ENCODE results near the gene ATP8B4. TPM values are rescaled to one million over a fixed set of nuclear protein-coding genes. Genes with fewer than 3 reads are reported as not detected.

Gene ATP8B4
- total RNA-seq, 1 donor from 2014 or later: 0.98 TPM

GRCh38 chr15:49857496-49858475 is 261.2 kb downstream of the ATP8B4 start:
- Mint-ChIP-seq H3K4me1 (ENCODE audit: low read depth) (no peaks in the 10 kb centered on the region), H3K27ac (no peak overlapping the region), H3K9me3 (ENCODE audit: low read depth) (no peaks in the 10 kb centered on the region), H3K4me3 (ENCODE audit: low read depth) (no peak overlapping the region), H3K27me3 (no peaks in the 10 kb centered on the region), H3K36me3 (ENCODE audit: insufficient read depth) (no peaks in the 10 kb centered on the region)
- no peak for DNase-seq (ENCODE audit: low spot score, unreplicated experiment)
- TF ChIP-seq CTCF (IDR thresholded peaks at IDR 0.05; ENCODE audit: unreplicated experiment): no peak

- DNase-seq (ENCODE audit: low spot score, unreplicated experiment): no peak
- TF ChIP-seq CTCF (IDR thresholded peaks at IDR 0.05; ENCODE audit: unreplicated experiment): no peak
- Mint-ChIP-seq H3K36me3 (ENCODE audit: insufficient read depth) (no peaks in the 10 kb centered on the region), H3K4me1 (ENCODE audit: low read depth) (no peaks in the 10 kb centered on the region), H3K9me3 (ENCODE audit: low read depth) (no peaks in the 10 kb centered on the region), H3K27me3 (no peaks in the 10 kb centered on the region), H3K4me3 (ENCODE audit: low read depth) (no peak overlapping the region), H3K27ac (no peak overlapping the region)
Observed at GRCh38 chr15:49855917-49856637, 263.0 kb downstream of the ATP8B4 start.

- Mint-ChIP-seq H3K36me3 (ENCODE audit: insufficient read depth) (no peaks in the 10 kb centered on the region), H3K4me3 (ENCODE audit: low read depth) (no peak overlapping the region), H3K27me3 (peaks cover 3% of the 10 kb centered on the region), H3K4me1 (ENCODE audit: low read depth) (no peaks in the 10 kb centered on the region), H3K9me3 (ENCODE audit: low read depth) (peaks cover 6% of the 10 kb centered on the region), H3K27ac (no peak overlapping the region)
- DNase-seq (ENCODE audit: low spot score, unreplicated experiment): no peak
- no peak for TF ChIP-seq CTCF (IDR thresholded peaks at IDR 0.05; ENCODE audit: unreplicated experiment)
Observed at GRCh38 chr15:49852756-49853155, 266.3 kb downstream of the ATP8B4 start.

GRCh38 chr15:49848807-49849206 is 270.2 kb downstream of the ATP8B4 start:
- Mint-ChIP-seq H3K27ac (no peak overlapping the region), H3K4me3 (ENCODE audit: low read depth) (no peak overlapping the region), H3K27me3 (peaks cover 4% of the 10 kb centered on the region), H3K36me3 (ENCODE audit: insufficient read depth) (no peaks in the 10 kb centered on the region), H3K4me1 (ENCODE audit: low read depth) (peaks cover 8% of the 10 kb centered on the region), H3K9me3 (ENCODE audit: low read depth) (peaks cover 6% of the 10 kb centered on the region)
- TF ChIP-seq CTCF (IDR thresholded peaks at IDR 0.05; ENCODE audit: unreplicated experiment): no peak
- DNase-seq (ENCODE audit: low spot score, unreplicated experiment): no peak

GRCh38 chr15:49848282-49848724 is 270.7 kb downstream of the ATP8B4 start:
- Mint-ChIP-seq H3K27me3 (peaks cover 4% of the 10 kb centered on the region), H3K4me1 (ENCODE audit: low read depth) (peaks cover 8% of the 10 kb centered on the region), H3K4me3 (ENCODE audit: low read depth) (no peak overlapping the region), H3K27ac (no peak overlapping the region), H3K36me3 (ENCODE audit: insufficient read depth) (no peaks in the 10 kb centered on the region), H3K9me3 (ENCODE audit: low read depth) (peaks cover 6% of the 10 kb centered on the region)
- DNase-seq (ENCODE audit: low spot score, unreplicated experiment): no peak
- TF ChIP-seq CTCF (IDR thresholded peaks at IDR 0.05; ENCODE audit: unreplicated experiment): no peak
